ENCODE results near the gene PAPSS2. TPM values are rescaled to one million over a fixed set of nuclear protein-coding genes. Genes with fewer than 3 reads are reported as not detected.

PAPSS2 gene
- total RNA-seq, 2 experiments from 2014 or later = not detected

GRCh38 chr10:87790185-87790584 is 130.5 kb downstream of the PAPSS2 start:
- intact Hi-C loops (cut with micrococcal nuclease; ENCODE audit: unreplicated experiment) = no loop called here
- Histone ChIP-seq H3K4me3 (ENCODE audit: low read depth, low read length, poor library complexity, severe bottlenecking) (no peak overlapping the region), H3K79me2 (ENCODE audit: insufficient read depth, low read depth, low read length) (peaks cover 30% of the 10 kb centered on the region; the same call in 1 of the 2 replicates), H3K4me1 (ENCODE audit: insufficient read depth, low read length, poor library complexity, severe bottlenecking) (no peaks in the 10 kb centered on the region), H3K9me3 (ENCODE audit: low read length) (no peaks in the 10 kb centered on the region), H2AFZ (ENCODE audit: low read length) (no peak overlapping the region), H3K27ac (ENCODE audit: low read depth, low read length, poor library complexity, severe bottlenecking) (no peak overlapping the region), H3K4me2 (ENCODE audit: low read length) (no peak overlapping the region), H3K36me3 (ENCODE audit: insufficient read depth, low read length) (peaks cover 94% of the 10 kb centered on the region), H3K9me2 (ENCODE audit: insufficient read depth, low read length) (0 out of 2 replicates have a peak, but pooled peaks cover 5% of the 10 kb centered on the region), H4K20me1 (ENCODE audit: insufficient read depth, low read length) (no peaks in the 10 kb centered on the region)
- POLR2A ChIA-PET = interaction anchor here (0.6 to 1.0 kb wide), 3 partner anchors 11 to 350 kb away, joined by 3 read pairs; no protein-coding TSS in a partner anchor
- CTCF ChIA-PET (ENCODE audit: unreplicated experiment) = no interaction called here
- no peak for TF ChIP-seq CTCF (conservative IDR thresholded peaks at IDR 0.05; ENCODE audit: low read length)
- TF ChIP-seq EZH2phosphoT487 (IDR thresholded peaks at IDR 0.05; ENCODE audit: borderline replicate concordance, low read depth, low read length) = no peak
- no peak for DNase-seq (ENCODE audit: low spot score)
- BruUV-seq (replicated peaks) = no TSS peak

DNA sequence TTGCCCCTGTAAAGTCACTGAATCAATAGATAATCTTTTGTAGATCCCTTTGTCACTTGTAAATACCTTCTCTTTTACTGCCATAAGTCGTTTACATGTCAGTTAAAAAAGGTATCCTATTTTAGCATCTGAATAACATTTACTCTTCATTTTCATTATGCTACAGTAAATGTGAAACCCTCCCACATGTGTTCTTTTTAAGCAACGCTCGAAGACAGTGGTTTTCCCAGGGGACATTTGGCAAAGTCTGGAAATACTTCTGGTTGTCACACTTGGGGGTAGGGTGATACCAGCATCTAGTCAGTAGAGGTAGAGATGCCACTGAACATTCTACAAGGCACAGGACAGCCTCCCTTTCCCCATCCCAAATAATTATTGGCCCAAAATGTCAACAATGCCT is 134.6 kb downstream of the PAPSS2 start:
- H3K4me2 ChIP-seq (ENCODE audit: low read length) = no peak overlapping the region
- no peak for TF ChIP-seq EZH2phosphoT487 (IDR thresholded peaks at IDR 0.05; ENCODE audit: borderline replicate concordance, low read depth, low read length)
- BruUV-seq (replicated peaks) = no TSS peak

More for the DNA sequence above, 134.6 kb downstream of the PAPSS2 start:
- no peak for DNase-seq (ENCODE audit: low spot score)
- no peaks in the 10 kb centered on the region for H3K9me2 ChIP-seq (ENCODE audit: insufficient read depth, low read length)
- ChIA-PET POLR2A (interaction anchor here (1.0 kb wide), 1 partner anchor 78 kb away, joined by 3 read pairs; no protein-coding TSS in a partner anchor), CTCF (ENCODE audit: unreplicated experiment) (no interaction called here)
- peaks cover 3% of the 10 kb centered on the region; the same call in 1 of the 2 replicates for H3K9me3 ChIP-seq (ENCODE audit: low read length)
- intact Hi-C loops (cut with micrococcal nuclease; ENCODE audit: unreplicated experiment) = no loop called here
- H3K4me3 ChIP-seq (ENCODE audit: low read depth, low read length, poor library complexity, severe bottlenecking) = no peak overlapping the region
- H3K4me1 ChIP-seq (ENCODE audit: insufficient read depth, low read length, poor library complexity, severe bottlenecking) = no peaks in the 10 kb centered on the region
- no peak overlapping the region for H2AFZ ChIP-seq (ENCODE audit: low read length)
- H4K20me1 ChIP-seq (ENCODE audit: insufficient read depth, low read length) = no peaks in the 10 kb centered on the region
- H3K27ac ChIP-seq (ENCODE audit: low read depth, low read length, poor library complexity, severe bottlenecking) = no peak overlapping the region
- peaks cover 98% of the 10 kb centered on the region for H3K36me3 ChIP-seq (ENCODE audit: insufficient read depth, low read length)
- H3K79me2 ChIP-seq (ENCODE audit: insufficient read depth, low read depth, low read length) = peaks cover 44% of the 10 kb centered on the region; the same call in 1 of the 2 replicates

Other genes with a start within 250 kb of the PAPSS2 start
- gene MINPP1, start 155.0 kb upstream of the PAPSS2 start, total RNA-seq (2014; rRNA removed; shearing (Covaris generic)) = 3.6 and 4.0 TPM in 2 replicates
- gene MINPP1, start 155.0 kb upstream of the PAPSS2 start, total RNA-seq (2022) = 6.8 and 8.4 TPM in 2 replicates
- gene ATAD1, start 158.3 kb downstream of the PAPSS2 start, total RNA-seq (2014; rRNA removed; shearing (Covaris generic)) = 17.7 and 19.6 TPM in 2 replicates
- 44.7 and 47.7 TPM in 2 replicates for gene ATAD1, start 158.3 kb downstream of the PAPSS2 start, total RNA-seq (2022)
- gene KLLN, start 203.7 kb downstream of the PAPSS2 start, total RNA-seq (2014; rRNA removed; shearing (Covaris generic)) = 2.4 and 3.8 TPM in 2 replicates
- gene KLLN, start 203.7 kb downstream of the PAPSS2 start, total RNA-seq (2022) = 5.1 and 5.5 TPM in 2 replicates
- gene PTEN, start 203.7 kb downstream of the PAPSS2 start, total RNA-seq (2014; rRNA removed; shearing (Covaris generic)) = 113 and 135 TPM in 2 replicates
- gene PTEN, start 203.7 kb downstream of the PAPSS2 start, total RNA-seq (2022) = 173 and 176 TPM in 2 replicates